Measurements from ENCODE around the gene GABRG3.

GRCh38 chr15:27037501-27037900 lies 66.5 kb downstream of the GABRG3 start:
- TF ChIP-seq CTCF (tag by site-specific recombination; IDR thresholded peaks at IDR 0.05) (no peak), ZNF133 (tag by site-specific recombination; IDR thresholded peaks at IDR 0.05) (no peak)
